HG02610 (cell line): ENCODE data around the gene DLEU7.

Experiments used
- ATAC-seq: cut with Tn5 transposase; IDR thresholded peaks from one replicate; pipeline ENCODE4 v1.9.1; 2021; ENCODE audit warnings: mild to moderate bottlenecking, moderate library complexity; ENCODE audit not compliant: unreplicated experiment

The DLEU7 gene

GRCh38 chr13:50844084-50844875 lies 788 bp upstream of the DLEU7 start:
- ATAC-seq, result no peak

GRCh38 chr13:50842990-50843256 lies 569 bp downstream of the DLEU7 start:
- ATAC-seq, result no peak

GRCh38 chr13:50842251-50842989 lies 1.1 kb downstream of the DLEU7 start:
- ATAC-seq, result no peak

GRCh38 chr13:50841786-50842185 lies 1.7 kb downstream of the DLEU7 start:
- ATAC-seq, result no peak

- ATAC-seq, result no peak
These were observed 3.2 kb downstream of the DLEU7 start for GRCh38 chr13:50840284-50840683.

- no peak for ATAC-seq
These were observed 3.7 kb downstream of the DLEU7 start for GRCh38 chr13:50839828-50840227.

GRCh38 chr13:50838701-50839100 lies 4.8 kb downstream of the DLEU7 start:
- ATAC-seq, result no peak

GRCh38 chr13:50838031-50838430 lies 5.5 kb downstream of the DLEU7 start:
- ATAC-seq, result no peak

GRCh38 chr13:50831512-50831911 lies 12.0 kb downstream of the DLEU7 start:
- peak; percentile 99 for ATAC-seq

- ATAC-seq, result no peak
These were observed 13.6 kb downstream of the DLEU7 start for GRCh38 chr13:50829896-50830295.

GRCh38 chr13:50829226-50829625 lies 14.3 kb downstream of the DLEU7 start:
- ATAC-seq, result no peak

GRCh38 chr13:50826035-50826434 lies 17.5 kb downstream of the DLEU7 start:
- ATAC-seq, result no peak

GRCh38 chr13:50812242-50812641 lies 31.2 kb downstream of the DLEU7 start:
- ATAC-seq, result no peak

GRCh38 chr13:50810998-50811397 lies 32.5 kb downstream of the DLEU7 start:
- ATAC-seq, result peak; percentile 88

GRCh38 chr13:50810468-50810867 lies 33.0 kb downstream of the DLEU7 start:
- no peak for ATAC-seq

GRCh38 chr13:50809133-50810090 lies 34.1 kb downstream of the DLEU7 start:
- ATAC-seq, result no peak

GRCh38 chr13:50805805-50806204 lies 37.7 kb downstream of the DLEU7 start:
- ATAC-seq, result no peak

- ATAC-seq, result peak; percentile 81
These were observed 42.2 kb downstream of the DLEU7 start for GRCh38 chr13:50801087-50801931.

- no peak for ATAC-seq
These were observed 43.3 kb downstream of the DLEU7 start for GRCh38 chr13:50800091-50800739.

- no peak for ATAC-seq
These were observed 44.6 kb downstream of the DLEU7 start for GRCh38 chr13:50798923-50799322.
